RWPE1 (cell line): ENCODE results near the gene CD84.
"Not testable (repeated sequence)": the region's sequence is repeated elsewhere in the genome, so short reads cannot be mapped to it uniquely, and the experiment has no call there.

Experiments
- CTCF ChIA-PET: fragments of 350-600 bp; sonication (Branson Sonifier 250); formaldehyde crosslinking; extraction: SDS; loops from one replicate; lab custom pipeline; 2021; lab: Yijun Ruan, JAX
- POLR2A ChIA-PET: fragments of 400-600 bp; formaldehyde crosslinking; extraction: SDS; loops from one replicate; lab custom pipeline; 2020; ENCODE audit warnings: antibody characterized with exemption; ENCODE audit not compliant: low non-redundant PET; lab: Yijun Ruan, JAX
- DNase-seq: peaks from one replicate; pipeline ENCODE4 v3.0.0; 2012; ENCODE audit warnings: low spot score
- H3K27ac ChIP-seq: fragments of 450-650 bp; 2 replicates; pipeline ENCODE4 v1.5.1; 2017
- TF ChIP-seq, protein P1 (sequence below): fragments of 450-650 bp; conservative IDR thresholded peaks from 2 replicates; pipeline ENCODE4 v1.5.1; 2017; ENCODE audit warnings: low read depth, mild to moderate bottlenecking

Gene CD84, protein sequence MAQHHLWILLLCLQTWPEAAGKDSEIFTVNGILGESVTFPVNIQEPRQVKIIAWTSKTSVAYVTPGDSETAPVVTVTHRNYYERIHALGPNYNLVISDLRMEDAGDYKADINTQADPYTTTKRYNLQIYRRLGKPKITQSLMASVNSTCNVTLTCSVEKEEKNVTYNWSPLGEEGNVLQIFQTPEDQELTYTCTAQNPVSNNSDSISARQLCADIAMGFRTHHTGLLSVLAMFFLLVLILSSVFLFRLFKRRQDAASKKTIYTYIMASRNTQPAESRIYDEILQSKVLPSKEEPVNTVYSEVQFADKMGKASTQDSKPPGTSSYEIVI

DNA sequence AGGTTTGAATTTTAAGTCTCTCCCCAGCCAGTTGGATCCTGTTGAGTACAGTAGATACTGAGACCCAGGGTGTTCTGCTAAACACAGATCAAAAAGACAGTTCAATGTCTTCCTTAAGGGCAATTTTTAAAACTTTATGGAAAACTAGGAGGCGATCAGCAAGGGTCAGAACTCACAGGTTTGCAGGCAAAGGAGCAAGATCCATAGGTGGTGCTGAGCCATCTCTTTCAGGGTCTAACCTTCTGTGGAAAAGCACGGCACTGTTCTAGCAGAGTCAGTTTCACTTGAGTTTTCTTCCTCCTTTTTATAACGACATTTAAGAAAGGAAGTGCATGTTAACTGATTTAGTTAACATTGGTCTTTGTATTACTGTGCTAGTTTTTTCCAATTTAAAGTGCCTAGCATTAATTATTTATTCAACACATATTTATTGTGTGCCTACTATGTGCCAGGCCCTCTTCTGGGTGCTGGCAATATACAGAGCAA lies at the start of gene CD84:
Gene CD84 (minus strand): TSS at position 281 of the 486 bp plus-strand sequence. CDS start 59 bp downstream, at position 222.
- POLR2A ChIA-PET: no interaction called here
- TF ChIP-seq, protein P1, sequence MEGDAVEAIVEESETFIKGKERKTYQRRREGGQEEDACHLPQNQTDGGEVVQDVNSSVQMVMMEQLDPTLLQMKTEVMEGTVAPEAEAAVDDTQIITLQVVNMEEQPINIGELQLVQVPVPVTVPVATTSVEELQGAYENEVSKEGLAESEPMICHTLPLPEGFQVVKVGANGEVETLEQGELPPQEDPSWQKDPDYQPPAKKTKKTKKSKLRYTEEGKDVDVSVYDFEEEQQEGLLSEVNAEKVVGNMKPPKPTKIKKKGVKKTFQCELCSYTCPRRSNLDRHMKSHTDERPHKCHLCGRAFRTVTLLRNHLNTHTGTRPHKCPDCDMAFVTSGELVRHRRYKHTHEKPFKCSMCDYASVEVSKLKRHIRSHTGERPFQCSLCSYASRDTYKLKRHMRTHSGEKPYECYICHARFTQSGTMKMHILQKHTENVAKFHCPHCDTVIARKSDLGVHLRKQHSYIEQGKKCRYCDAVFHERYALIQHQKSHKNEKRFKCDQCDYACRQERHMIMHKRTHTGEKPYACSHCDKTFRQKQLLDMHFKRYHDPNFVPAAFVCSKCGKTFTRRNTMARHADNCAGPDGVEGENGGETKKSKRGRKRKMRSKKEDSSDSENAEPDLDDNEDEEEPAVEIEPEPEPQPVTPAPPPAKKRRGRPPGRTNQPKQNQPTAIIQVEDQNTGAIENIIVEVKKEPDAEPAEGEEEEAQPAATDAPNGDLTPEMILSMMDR: no peak
- DNase-seq: no peak
- CTCF ChIA-PET: no interaction called here
- no peak within 1 kb of the TSS for H3K27ac ChIP-seq

DNA sequence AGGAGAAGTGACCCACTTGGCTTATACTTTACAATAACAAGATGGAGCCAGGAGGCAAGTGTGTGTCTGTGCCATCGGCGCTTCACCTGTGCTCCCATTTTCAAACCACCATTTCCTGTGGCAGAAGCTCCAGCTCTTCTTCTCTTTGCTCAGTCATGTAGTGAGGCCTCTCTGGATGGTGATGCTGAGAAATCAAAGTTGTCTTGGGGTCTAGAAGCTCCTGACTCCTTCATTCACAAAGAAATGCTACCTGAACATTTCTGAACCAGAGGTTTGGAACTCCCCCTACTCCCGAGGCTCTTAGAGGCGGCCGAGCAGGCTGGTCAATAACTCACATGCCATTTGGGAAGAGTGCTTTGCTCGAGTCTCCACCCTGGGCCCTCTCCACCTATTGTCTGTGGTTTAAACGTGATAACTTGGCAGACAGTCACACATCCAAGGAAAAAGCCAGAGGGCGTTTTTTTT lies 49.5 kb upstream of the CD84 start:
- DNase-seq: no peak
- POLR2A ChIA-PET: no interaction called here
- TF ChIP-seq, protein P1: no peak
- CTCF ChIA-PET: no interaction called here
- no peak overlapping the region for H3K27ac ChIP-seq

DNA sequence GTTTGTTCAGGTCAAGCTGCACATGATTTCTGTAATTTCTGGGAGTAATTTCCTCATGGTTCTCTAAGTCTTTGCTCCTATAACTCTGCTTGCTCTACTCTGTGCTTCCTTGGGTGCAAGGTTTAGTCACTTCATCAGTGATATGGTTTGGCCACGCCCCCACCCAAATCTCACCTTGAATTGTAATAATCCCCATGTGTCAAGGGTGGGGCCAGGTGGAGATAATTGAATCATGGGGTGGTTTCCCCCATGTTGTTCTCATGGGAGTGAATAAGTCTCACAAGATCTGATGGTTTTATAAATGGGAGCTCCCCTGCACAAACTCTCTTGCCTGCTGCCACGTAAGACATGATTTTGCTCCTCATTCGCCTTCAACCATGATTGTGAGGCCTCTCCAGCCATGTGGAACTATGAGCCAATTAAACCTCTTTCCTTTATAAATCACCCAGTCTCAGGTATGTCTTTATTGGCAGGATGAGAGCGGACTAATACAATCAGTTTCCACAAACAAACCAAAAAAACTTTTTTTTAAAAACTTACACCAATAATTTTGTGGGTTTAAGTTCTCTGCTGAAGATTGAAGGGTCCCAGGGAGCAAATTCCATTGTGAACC lies 48.5 kb upstream of the CD84 start:
- DNase-seq, POLR2A ChIA-PET, CTCF ChIA-PET, H3K27ac ChIP-seq: not testable (repeated sequence)

DNA sequence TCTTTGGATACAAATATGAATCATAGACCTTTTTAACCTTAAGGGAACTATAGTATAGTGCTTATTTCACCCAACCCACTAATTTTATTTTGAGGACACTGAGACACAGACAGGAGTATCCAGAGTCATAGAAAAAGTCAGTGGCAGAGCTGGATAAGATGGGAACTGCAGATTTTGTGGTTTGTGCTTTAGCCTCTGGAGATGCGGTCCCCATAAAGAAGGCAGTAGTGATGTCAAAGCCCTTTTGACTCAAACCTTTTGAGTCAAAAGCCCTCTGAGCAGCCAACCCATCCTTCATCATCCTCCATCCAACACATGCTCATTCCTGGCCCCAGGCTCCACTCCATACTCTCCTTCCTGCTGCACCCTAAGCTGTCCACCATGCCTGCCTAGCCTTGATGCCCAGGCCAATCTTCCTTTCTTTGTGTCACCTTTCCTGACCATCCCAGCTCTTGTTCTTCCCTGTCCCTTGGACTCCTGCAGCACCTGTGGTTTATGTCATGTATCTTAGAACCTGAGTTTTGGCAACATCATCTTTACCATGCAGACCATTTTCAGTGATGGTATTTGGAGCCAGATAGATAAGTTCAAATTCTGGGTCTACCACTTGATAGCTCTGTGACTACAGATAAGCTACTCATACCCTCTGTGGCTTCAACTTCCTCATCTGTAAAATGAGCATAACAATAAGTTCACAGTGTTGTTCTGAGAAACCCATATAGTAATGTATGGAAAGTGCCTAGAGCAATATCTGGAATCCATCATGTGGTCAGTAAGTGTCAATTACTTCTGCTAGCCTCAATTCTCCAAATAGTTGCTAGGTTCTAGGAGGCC lies 47.4 kb upstream of the CD84 start:
- CTCF ChIA-PET: interaction anchor here (0.6 kb wide), 1 partner anchor 208 kb away, joined by 5 read pairs; no protein-coding TSS in a partner anchor
- no peak for DNase-seq
- no peak overlapping the region for H3K27ac ChIP-seq

DNA sequence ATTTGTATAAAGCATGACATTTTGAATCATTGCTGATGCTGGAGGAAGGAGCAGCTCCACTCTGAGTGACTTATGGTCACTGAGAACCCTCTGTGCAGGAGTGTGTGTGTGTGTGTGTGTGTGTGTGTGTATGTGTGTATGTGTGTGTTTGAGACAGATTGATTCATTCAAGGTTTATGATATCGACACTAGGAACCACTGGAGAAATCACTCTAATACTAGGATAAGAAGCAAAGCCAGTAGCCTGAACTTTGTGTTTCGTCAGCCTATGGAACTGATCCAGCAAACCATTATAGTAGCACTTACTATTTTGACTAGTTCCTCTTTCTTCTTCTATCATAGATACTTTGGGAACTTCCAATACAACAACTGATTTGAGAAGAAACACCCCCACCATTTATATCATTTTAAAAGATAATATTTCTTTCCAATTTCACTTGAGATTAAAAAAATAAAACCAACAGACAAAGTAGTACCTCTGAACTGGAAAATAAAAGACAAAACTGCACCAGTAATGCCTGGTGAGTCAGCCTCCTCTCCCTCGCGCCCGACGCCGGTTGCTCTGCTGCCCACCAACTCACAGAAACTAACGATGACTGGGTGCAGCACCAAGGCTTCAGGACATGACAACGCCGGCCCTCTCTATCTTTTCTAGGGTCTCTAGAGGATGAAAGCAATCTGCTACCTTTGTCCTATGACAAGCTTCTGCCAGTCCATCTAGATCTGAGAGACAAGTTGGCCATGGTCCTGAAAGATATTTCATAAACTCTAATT lies 46.6 kb upstream of the CD84 start:
- CTCF ChIA-PET: no interaction called here
- H3K27ac ChIP-seq: no peak overlapping the region
- TF ChIP-seq, protein P1: no peak
- DNase-seq: no peak
- POLR2A ChIA-PET: no interaction called here

More for the DNA sequence above, 47.4 kb upstream of the CD84 start:
- TF ChIP-seq, protein P1: no peak
- POLR2A ChIA-PET: no interaction called here

DNA sequence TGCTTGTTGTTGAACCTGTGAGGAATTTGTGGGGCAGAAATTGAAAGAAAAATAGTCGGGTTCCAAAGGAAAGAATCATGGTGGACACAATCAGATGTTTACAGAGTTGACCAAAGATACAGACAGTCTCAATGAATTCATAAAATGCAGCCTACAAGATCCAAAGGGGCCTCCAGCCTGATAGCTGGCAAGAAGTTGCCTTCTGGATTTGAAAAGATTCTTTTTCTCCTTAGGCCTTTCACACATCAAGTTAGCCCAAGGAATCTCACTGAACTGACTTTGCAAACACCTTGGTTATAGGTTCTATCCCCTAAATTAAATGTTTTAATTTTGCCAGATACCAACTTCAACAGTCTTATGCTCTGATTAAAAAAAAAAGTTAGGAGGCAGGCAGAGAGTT lies 46.0 kb upstream of the CD84 start:
- TF ChIP-seq, protein P1: no peak
- no peak for DNase-seq
- no peak overlapping the region for H3K27ac ChIP-seq
- ChIA-PET POLR2A (no interaction called here), CTCF (no interaction called here)
